Body of pancreas (tissue), 4 donors: Measurements from ENCODE around the gene CEP104.

Experiments used
- POLR2A ChIP-seq, 3 donors: fragments of 450-650 bp; IDR thresholded peaks; one replicate each; pipeline ENCODE4 v1.6.1; 2016; ENCODE audit warnings: antibody characterized with exemption in 3 of 3, mild to moderate bottlenecking in 2 of 3
- TF ChIP-seq, protein P1 (sequence below), 7 experiments: fragments of 450-650 bp in 4 of 7; fragments of 200-600 bp in 3 of 7; sonication (generic) in 3 of 7; IDR thresholded peaks; one replicate each; pipeline ENCODE4 v1.5.1; 2016 to 2019; ENCODE audit warnings: antibody characterized with exemption in 7 of 7

DNA sequence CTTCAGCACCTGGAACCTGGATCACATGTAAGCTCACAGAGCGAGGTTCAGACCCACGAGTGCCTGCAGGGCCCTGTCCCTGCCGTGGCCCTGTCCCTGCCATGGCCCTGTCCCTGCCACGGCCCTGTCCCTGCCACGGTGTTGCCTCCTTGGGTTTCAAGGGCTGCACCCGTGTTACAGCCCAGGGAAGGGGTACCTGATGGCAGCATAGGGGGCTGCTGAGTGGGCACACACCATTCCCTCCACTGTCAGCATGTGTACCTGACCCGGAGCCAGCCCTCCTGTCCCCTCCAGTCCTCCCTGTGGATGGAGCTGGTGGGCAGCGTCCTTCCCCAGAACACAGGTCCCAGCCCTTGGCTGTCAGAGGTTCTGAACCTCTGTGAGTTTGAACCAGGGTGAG is 15.5 kb upstream of the CEP104 start:
- TF ChIP-seq, protein P1, sequence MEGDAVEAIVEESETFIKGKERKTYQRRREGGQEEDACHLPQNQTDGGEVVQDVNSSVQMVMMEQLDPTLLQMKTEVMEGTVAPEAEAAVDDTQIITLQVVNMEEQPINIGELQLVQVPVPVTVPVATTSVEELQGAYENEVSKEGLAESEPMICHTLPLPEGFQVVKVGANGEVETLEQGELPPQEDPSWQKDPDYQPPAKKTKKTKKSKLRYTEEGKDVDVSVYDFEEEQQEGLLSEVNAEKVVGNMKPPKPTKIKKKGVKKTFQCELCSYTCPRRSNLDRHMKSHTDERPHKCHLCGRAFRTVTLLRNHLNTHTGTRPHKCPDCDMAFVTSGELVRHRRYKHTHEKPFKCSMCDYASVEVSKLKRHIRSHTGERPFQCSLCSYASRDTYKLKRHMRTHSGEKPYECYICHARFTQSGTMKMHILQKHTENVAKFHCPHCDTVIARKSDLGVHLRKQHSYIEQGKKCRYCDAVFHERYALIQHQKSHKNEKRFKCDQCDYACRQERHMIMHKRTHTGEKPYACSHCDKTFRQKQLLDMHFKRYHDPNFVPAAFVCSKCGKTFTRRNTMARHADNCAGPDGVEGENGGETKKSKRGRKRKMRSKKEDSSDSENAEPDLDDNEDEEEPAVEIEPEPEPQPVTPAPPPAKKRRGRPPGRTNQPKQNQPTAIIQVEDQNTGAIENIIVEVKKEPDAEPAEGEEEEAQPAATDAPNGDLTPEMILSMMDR (IDR thresholded peaks at IDR 0.05), result no peak
- no peak for TF ChIP-seq POLR2A (IDR thresholded peaks at IDR 0.05)
